Measurements from ENCODE around the gene GLRX. TPM values are rescaled to one million over a fixed set of nuclear protein-coding genes. Genes with fewer than 3 reads are reported as not detected.

The GLRX gene
- polyA plus RNA-seq, 2 of the 4 experiments (the other 2 are of a cell fraction) = 106 to 329 TPM

- 71% methylated on average over 1 of the region's 1 CpG for WGBS (ENCODE audit: missing lambda C conversion rate)
- FAIRE-seq = no peak
- POLR2A ChIA-PET = no interaction called here
- ATAC-seq = no peak
- Histone ChIP-seq H3K4me2 (no peak overlapping the region), H3K4me1 (peaks cover 40% of the 10 kb centered on the region), H3K4me3 (no peak overlapping the region), H3K27ac (no peak overlapping the region), H3K9me3 (no peaks in the 10 kb centered on the region)
- CTCF ChIA-PET = interaction anchor here (1.0 kb wide), 1 partner anchor 9 kb away, joined by 3 read pairs; no protein-coding TSS in a partner anchor
- DNase-seq (ENCODE audit: low read depth in 1 of 2, low spot score in 1 of 2) = no peak
- TF ChIP-seq FOSL2 (IDR thresholded peaks at IDR 0.05) (no peak), FOSL2 (CRISPR knock-in tag; IDR thresholded peaks at IDR 0.05) (peak; percentile 33; the same call in 1 of the 2 replicates), POLR2AphosphoS2 (conservative IDR thresholded peaks at IDR 0.05; ENCODE audit: low read length) (no peak), KDM5A (IDR thresholded peaks at IDR 0.05) (no peak), EHF (CRISPR knock-in tag; IDR thresholded peaks at IDR 0.05) (no peak), RNF2 (IDR thresholded peaks at IDR 0.05; ENCODE audit: borderline replicate concordance, low read depth) (no peak), ZSCAN20 (CRISPR knock-in tag; IDR thresholded peaks at IDR 0.05) (no peak), NFE2L2 (conservative IDR thresholded peaks at IDR 0.05; ENCODE audit: low read length) (no peak)
Observed at GRCh38 chr5:95866435-95867040, 44.0 kb upstream of the GLRX start.

GRCh38 chr5:95864944-95865504, 42.5 kb upstream of the GLRX start:
- peaks cover 48% of the 10 kb centered on the region for H3K4me1 ChIP-seq
- CTCF ChIA-PET = interaction anchor here (0.6 to 1.7 kb wide), 8 partner anchors 16 to 480 kb away, joined by 3 to 10 read pairs (median 3); no protein-coding TSS in a partner anchor
- POLR2A ChIA-PET = no interaction called here
- 39% methylated on average over 6 of the region's 6 CpGs for WGBS (ENCODE audit: missing lambda C conversion rate)
- TF ChIP-seq MYC (IDR thresholded peaks at IDR 0.05; ENCODE audit: borderline replicate concordance, low read length) (no peak), FOSL2 (IDR thresholded peaks at IDR 0.05) (no peak), FOSL2 (CRISPR knock-in tag; IDR thresholded peaks at IDR 0.05) (no peak), CBX8 (IDR thresholded peaks at IDR 0.05) (no peak), ESRRA (IDR thresholded peaks at IDR 0.05; ENCODE audit: borderline replicate concordance, low read length) (no peak), FOXS1 (CRISPR knock-in tag; IDR thresholded peaks at IDR 0.05) (no peak), RCOR1 (IDR thresholded peaks at IDR 0.05; ENCODE audit: low read depth, low read length) (no peak), JUNB (IDR thresholded peaks at IDR 0.05) (no peak), NR3C1 (IDR thresholded peaks at IDR 0.05) (no peak), RARB (CRISPR knock-in tag; IDR thresholded peaks at IDR 0.05) (no peak), ATOH8 (CRISPR knock-in tag; IDR thresholded peaks at IDR 0.05; ENCODE audit: low read depth) (no peak), PBX3 (IDR thresholded peaks at IDR 0.05) (no peak), POLR2AphosphoS2 (conservative IDR thresholded peaks at IDR 0.05; ENCODE audit: low read length) (no peak), ZFP36 (IDR thresholded peaks at IDR 0.05; ENCODE audit: borderline replicate concordance, partially characterized antibody) (no peak), ZSCAN20 (CRISPR knock-in tag; IDR thresholded peaks at IDR 0.05) (no peak), HES2 (IDR thresholded peaks at IDR 0.05) (no peak), USF2 (IDR thresholded peaks at IDR 0.05) (no peak), TP53 (CRISPR knock-in tag; IDR thresholded peaks at IDR 0.05) (no peak), ZNF302 (CRISPR knock-in tag; IDR thresholded peaks at IDR 0.05) (no peak)
- no peaks in the 10 kb centered on the region for H3K9me3 ChIP-seq
- FAIRE-seq = no peak
- H3K4me2 ChIP-seq = peak overlapping the region; percentile 17; the same call in 2 of the 3 replicates
- DNase-seq (ENCODE audit: low read depth in 1 of 2, low spot score in 1 of 2) = no peak
- no peak overlapping the region for H3K4me3 ChIP-seq
- ATAC-seq = no peak
- peak overlapping the region in 1 of 2 experiments; percentile 44; a peak in 1 of 6 replicates for H3K27ac ChIP-seq

All from A549 (cell line).